Esophagus squamous epithelium (tissue), 5 donors: ENCODE data around the gene INPP5D. TPM values are rescaled to one million over a fixed set of nuclear protein-coding genes. Genes with fewer than 3 reads are reported as not detected.

ENCODE experiments used
- DNase-seq: peaks from one replicate; lab custom pipeline; 2025; lab: John Stamatoyannopoulos, UW
- H3K27ac ChIP-seq, 4 donors: fragments of 200-600 bp; sonication (generic); one replicate each; pipeline ENCODE4 v1.5.1; 2016 to 2019; ENCODE audit warnings: mild to moderate bottlenecking in 1 of 4
- H3K27me3 ChIP-seq, 4 donors: fragments of 200-600 bp; sonication (generic); 1 replicate in 3 of 4; 2 replicates in 1 of 4; pipeline versions ENCODE4 v1.5.1 to v1.6.0; 2017 to 2021; ENCODE audit warnings: antibody characterized with exemption in 1 of 4
- H3K36me3 ChIP-seq, 3 donors: fragments of 200-600 bp; sonication (generic); one replicate each; pipeline ENCODE4 v1.5.1; 2016 to 2019
- H3K4me1 ChIP-seq, 3 donors: fragments of 200-600 bp; sonication (generic); one replicate each; pipeline ENCODE4 v1.5.1; 2017 to 2019
- H3K4me3 ChIP-seq, 4 donors: fragments of 200-600 bp; sonication (generic); 1 replicate in 3 of 4; 2 replicates in 1 of 4; pipeline ENCODE4 v1.5.1; 2016 to 2019; ENCODE audit warnings: mild to moderate bottlenecking in 2 of 4, moderate library complexity in 1 of 4
- H3K9me3 ChIP-seq, 3 donors: fragments of 200-600 bp; sonication (generic); one replicate each; pipeline ENCODE4 v1.5.1; 2016 to 2019
- CTCF ChIP-seq, 6 experiments: fragments of 450-650 bp in 4 of 6; fragments of 200-600 bp in 2 of 6; sonication (generic) in 2 of 6; IDR thresholded peaks; one replicate each; pipeline ENCODE4 v1.5.1; 2016 to 2019; ENCODE audit warnings: antibody characterized with exemption in 6 of 6, mild to moderate bottlenecking in 4 of 6, moderate library complexity in 4 of 6
- POLR2A ChIP-seq, 4 donors: fragments of 450-650 bp; IDR thresholded peaks; one replicate each; pipeline ENCODE4 v1.6.1; 2017; ENCODE audit warnings: antibody characterized with exemption in 4 of 4, mild to moderate bottlenecking in 4 of 4, moderate library complexity in 3 of 4
- WGBS, 2 donors: methylation state at CpG; one replicate each; pipeline ENCODE4 v1.1.5; 2018; 5-methylcytosine and 5-hydroxymethylcytosine counted together
- intact Hi-C: fragments of 100-400 bp; cut with DNase I; formaldehyde crosslinking; loops from one replicate; pipeline ENCODE4 v1.15.0; 2022
- total RNA-seq, 4 donors: library from RNA; depleted of rRNA; stranded (reverse); fragments of >200 nt; gene quantifications; one replicate each; pipeline ENCODE4 v1.1.0, GENCODE V29; 2016
- donor health status: DM: yes; HTN: yes; CAD: no.

The INPP5D gene
- total RNA-seq, 4 donors from 2014 or later: 2.2 to 36.0 (median 10.2) TPM

GRCh38 chr2:233146194-233146593, 86.1 kb downstream of the INPP5D start:
- Histone ChIP-seq H3K27ac (no peak overlapping the region), H3K4me3 (no peak overlapping the region), H3K4me1 (peaks cover 0 to 6% (median 5%) of the 10 kb centered on the region in 3 donors), H3K36me3 (peaks cover 0 to 57% (median 9%) of the 10 kb centered on the region in 3 donors), H3K27me3 (no peaks in the 10 kb centered on the region), H3K9me3 (no peaks in the 10 kb centered on the region)
- intact Hi-C loops: no loop called here
- no peak for DNase-seq
- 92 to 95% methylated on average over 8 to 10 of the region's 11 CpGs for WGBS, 2 donors
- no peak for TF ChIP-seq CTCF (IDR thresholded peaks at IDR 0.05)
- no peak for TF ChIP-seq POLR2A (IDR thresholded peaks at IDR 0.05)

GRCh38 chr2:233147136-233147828, 87.1 kb downstream of the INPP5D start:
- Histone ChIP-seq H3K27me3 (no peaks in the 10 kb centered on the region), H3K4me1 (peaks cover 0 to 6% (median 5%) of the 10 kb centered on the region in 3 donors), H3K36me3 (peaks cover 0 to 57% (median 9%) of the 10 kb centered on the region in 3 donors), H3K27ac (no peak overlapping the region), H3K4me3 (no peak overlapping the region), H3K9me3 (no peaks in the 10 kb centered on the region)
- 78 to 86% methylated on average over 16 to 22 of the region's 22 CpGs for whole genome bisulfite sequencing, 2 donors
- no peak for DNase-seq
- TF ChIP-seq POLR2A (IDR thresholded peaks at IDR 0.05) (no peak), CTCF (IDR thresholded peaks at IDR 0.05) (no peak)
- intact Hi-C loops: no loop called here

- WGBS, 2 donors: 80 to 82% methylated on average over 1 of the region's 1 CpG
- Histone ChIP-seq H3K36me3 (peaks cover 0 to 57% (median 9%) of the 10 kb centered on the region in 3 donors), H3K27ac (no peak overlapping the region), H3K9me3 (no peaks in the 10 kb centered on the region), H3K4me1 (peaks cover 0 to 5% (median 3%) of the 10 kb centered on the region in 3 donors), H3K4me3 (no peak overlapping the region), H3K27me3 (no peaks in the 10 kb centered on the region)
- DNase-seq: no peak
- intact Hi-C loops: no loop called here
- TF ChIP-seq POLR2A (IDR thresholded peaks at IDR 0.05) (no peak), CTCF (IDR thresholded peaks at IDR 0.05) (no peak)
Observed at GRCh38 chr2:233147829-233148167, 87.7 kb downstream of the INPP5D start.

- Histone ChIP-seq H3K27me3 (no peaks in the 10 kb centered on the region), H3K36me3 (peaks cover 0 to 57% (median 9%) of the 10 kb centered on the region in 3 donors), H3K4me3 (no peak overlapping the region), H3K27ac (no peak overlapping the region), H3K9me3 (no peaks in the 10 kb centered on the region), H3K4me1 (no peaks in the 10 kb centered on the region)
- WGBS, 2 donors: 84 to 89% methylated on average over 10 of the region's 10 CpGs
- intact Hi-C loops: no loop called here
- TF ChIP-seq POLR2A (IDR thresholded peaks at IDR 0.05) (no peak), CTCF (IDR thresholded peaks at IDR 0.05) (no peak)
- DNase-seq: no peak
Observed at GRCh38 chr2:233148354-233148753, 88.2 kb downstream of the INPP5D start.

DNA sequence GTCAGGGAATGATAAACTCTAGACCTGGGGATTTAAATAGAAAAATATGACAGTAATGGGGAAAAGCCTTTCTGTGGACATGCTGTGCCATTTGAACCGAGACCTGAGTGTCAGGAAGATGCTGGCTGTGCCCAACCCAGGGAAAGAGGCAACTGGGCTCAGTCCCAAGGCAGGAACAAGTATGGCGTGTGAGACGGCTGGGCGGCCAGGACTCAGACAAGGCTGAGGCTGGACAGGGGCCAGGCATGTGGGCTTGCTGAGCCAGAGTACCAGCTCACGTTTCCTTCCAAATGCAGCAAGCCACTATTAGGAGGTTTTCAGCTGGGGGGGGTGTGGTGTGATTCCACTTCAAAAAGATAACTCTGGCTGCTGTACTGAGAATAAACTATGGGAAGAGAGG, 92.4 kb downstream of the INPP5D start:
- Histone ChIP-seq H3K4me3 (no peak overlapping the region), H3K27ac (no peak overlapping the region), H3K4me1 (no peaks in the 10 kb centered on the region), H3K36me3 (peaks cover 0 to 27% (median 5%) of the 10 kb centered on the region in 3 donors), H3K9me3 (no peaks in the 10 kb centered on the region), H3K27me3 (no peaks in the 10 kb centered on the region)
- no peak for TF ChIP-seq CTCF (IDR thresholded peaks at IDR 0.05)
- no peak for TF ChIP-seq POLR2A (IDR thresholded peaks at IDR 0.05)
- intact Hi-C loops: no loop called here
- DNase-seq: no peak
- 59 to 63% methylated on average over 5 of the region's 5 CpGs for WGBS, 2 donors
